Cerebellar nuclear complex (tissue), 1 donor: ENCODE measurements around the gene SREK1IP1.

Source experiments
- DNase-seq, 2 experiments: peaks; one replicate each; lab custom pipeline; 2025; lab: John Stamatoyannopoulos, UW

SREK1IP1 gene

GRCh38 chr5:64768358-64769312 is at the start of gene SREK1IP1, which contains the start of gene CWC27:
SREK1IP1 (minus strand) TSS chr5:64768691; CDS start chr5:64768517, 174 bp downstream.
CWC27 (plus strand) TSS chr5:64768930; CDS start chr5:64769147, 217 bp downstream.
- peak in 1 of 2 experiments; percentile 50 for DNase-seq

- no peak for DNase-seq
These were observed 49.8 kb upstream of the SREK1IP1 start for GRCh38 chr5:64818245-64818644.

- DNase-seq: no peak
These were observed 45.6 kb upstream of the SREK1IP1 start for GRCh38 chr5:64814073-64814472.

GRCh38 chr5:64811050-64811640 is 42.7 kb upstream of the SREK1IP1 start:
- DNase-seq: no peak

- DNase-seq: no peak
These were observed 39.0 kb upstream of the SREK1IP1 start for GRCh38 chr5:64807520-64807919.

GRCh38 chr5:64806537-64806936 is 38.0 kb upstream of the SREK1IP1 start:
- no peak for DNase-seq

GRCh38 chr5:64800926-64801325 is 32.4 kb upstream of the SREK1IP1 start:
- DNase-seq: no peak

- DNase-seq: no peak
These were observed 27.8 kb upstream of the SREK1IP1 start for GRCh38 chr5:64796301-64796700.

GRCh38 chr5:64794053-64794770 is 25.7 kb upstream of the SREK1IP1 start:
- DNase-seq: no peak

- DNase-seq: no peak
These were observed 24.0 kb upstream of the SREK1IP1 start for GRCh38 chr5:64792469-64792868.

- no peak for DNase-seq
These were observed 21.7 kb upstream of the SREK1IP1 start for GRCh38 chr5:64790210-64790609.

GRCh38 chr5:64789457-64789856 is 21.0 kb upstream of the SREK1IP1 start:
- no peak for DNase-seq

GRCh38 chr5:64788156-64788555 is 19.7 kb upstream of the SREK1IP1 start:
- DNase-seq: no peak

GRCh38 chr5:64786372-64786771 is 17.9 kb upstream of the SREK1IP1 start:
- DNase-seq: no peak

- DNase-seq: peak in 1 of 2 experiments; percentile 13
These were observed 16.0 kb upstream of the SREK1IP1 start for GRCh38 chr5:64784451-64785025.

GRCh38 chr5:64775291-64775690 is 6.8 kb upstream of the SREK1IP1 start:
- no peak for DNase-seq

- DNase-seq: no peak
These were observed 5.0 kb upstream of the SREK1IP1 start for GRCh38 chr5:64773533-64773932.

- no peak for DNase-seq
These were observed 3.2 kb upstream of the SREK1IP1 start for GRCh38 chr5:64771736-64772135.

GRCh38 chr5:64769855-64770254 is 1.4 kb upstream of the SREK1IP1 start:
- DNase-seq: no peak

GRCh38 chr5:64767959-64768357 is 533 bp downstream of the SREK1IP1 start:
- DNase-seq: no peak

GRCh38 chr5:64766941-64767340 is 1.6 kb downstream of the SREK1IP1 start:
- DNase-seq: no peak
